Activated CD8-positive, alpha-beta memory T cell treated with anti-CD3 and anti-CD28 coated beads for 24 hours (primary cell): ENCODE measurements around the gene SPRED2.

Source experiments
- DNase-seq: peaks from one replicate; pipeline ENCODE4 v3.0.0-alpha.2; 2020

Gene SPRED2

GRCh38 chr2:65300761-65301711 is 131.4 kb downstream of the SPRED2 start:
- DNase-seq: peak; percentile 86

- DNase-seq: peak; percentile 65
Measured at GRCh38 chr2:65300134-65300760, 132.2 kb downstream of the SPRED2 start.

DNA sequence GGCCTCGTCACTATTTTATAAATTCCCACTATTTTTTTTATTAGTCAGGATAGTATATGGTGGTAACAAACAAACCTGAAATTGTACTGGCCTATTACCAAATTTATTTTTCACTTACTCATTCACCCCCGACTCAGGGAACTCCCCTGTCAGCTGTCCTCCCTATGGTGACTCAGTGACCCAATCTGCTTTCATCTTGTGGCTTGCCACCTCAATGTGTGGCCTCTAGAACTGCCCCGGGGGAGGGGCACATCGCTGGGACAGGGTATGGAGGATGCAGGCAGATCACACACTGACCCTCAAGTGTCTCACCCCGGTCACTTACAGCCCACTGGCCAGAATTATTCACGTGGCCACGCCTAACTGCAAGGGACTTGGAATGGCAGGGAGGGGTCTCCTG is 133.2 kb downstream of the SPRED2 start:
- DNase-seq: peak; percentile 78

DNA sequence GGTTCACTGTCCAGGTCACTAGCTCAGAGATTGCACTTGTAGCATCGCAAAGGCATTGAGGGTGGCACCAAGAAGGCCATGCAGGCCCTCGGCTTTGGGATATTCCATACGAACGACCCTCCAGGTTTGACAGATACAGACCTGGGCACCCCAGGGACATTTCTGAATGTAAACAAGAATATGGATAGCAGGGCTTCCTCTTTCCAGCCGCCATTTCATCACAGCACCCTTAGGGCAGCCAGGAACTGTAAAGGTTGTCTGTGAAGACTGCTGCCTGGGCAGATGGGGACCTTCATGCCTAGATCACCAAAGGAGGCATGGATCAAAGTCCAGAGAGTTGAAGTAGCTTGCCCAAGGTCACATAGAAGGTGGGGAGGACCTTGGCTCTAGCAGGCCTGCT is 134.3 kb downstream of the SPRED2 start:
- DNase-seq: no peak

GRCh38 chr2:65297544-65297943 is 134.9 kb downstream of the SPRED2 start:
- DNase-seq: no peak

- no peak for DNase-seq
Measured at GRCh38 chr2:65296971-65297370, 135.4 kb downstream of the SPRED2 start.

- no peak for DNase-seq
Measured at GRCh38 chr2:65294701-65295100, 137.7 kb downstream of the SPRED2 start.

- no peak for DNase-seq
Measured at GRCh38 chr2:65294136-65294535, 138.3 kb downstream of the SPRED2 start.

- no peak for DNase-seq
Measured at GRCh38 chr2:65293376-65293775, 139.0 kb downstream of the SPRED2 start.

GRCh38 chr2:65292461-65293011 is 139.9 kb downstream of the SPRED2 start:
- no peak for DNase-seq

DNA sequence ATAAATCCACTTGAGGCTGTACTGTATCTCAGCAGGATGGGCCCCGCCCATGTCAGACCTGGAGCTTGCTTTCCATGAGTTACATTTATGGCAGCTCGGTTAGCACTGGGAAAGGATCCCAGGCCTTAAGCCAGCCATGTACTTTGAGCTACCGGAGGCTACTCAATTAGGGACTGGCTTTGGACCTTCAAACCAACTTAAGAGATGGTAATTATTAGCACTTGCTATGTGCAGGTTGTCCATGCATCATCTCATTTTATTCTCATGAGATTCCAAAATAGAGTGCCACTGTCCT is 140.3 kb downstream of the SPRED2 start:
- DNase-seq: no peak

DNA sequence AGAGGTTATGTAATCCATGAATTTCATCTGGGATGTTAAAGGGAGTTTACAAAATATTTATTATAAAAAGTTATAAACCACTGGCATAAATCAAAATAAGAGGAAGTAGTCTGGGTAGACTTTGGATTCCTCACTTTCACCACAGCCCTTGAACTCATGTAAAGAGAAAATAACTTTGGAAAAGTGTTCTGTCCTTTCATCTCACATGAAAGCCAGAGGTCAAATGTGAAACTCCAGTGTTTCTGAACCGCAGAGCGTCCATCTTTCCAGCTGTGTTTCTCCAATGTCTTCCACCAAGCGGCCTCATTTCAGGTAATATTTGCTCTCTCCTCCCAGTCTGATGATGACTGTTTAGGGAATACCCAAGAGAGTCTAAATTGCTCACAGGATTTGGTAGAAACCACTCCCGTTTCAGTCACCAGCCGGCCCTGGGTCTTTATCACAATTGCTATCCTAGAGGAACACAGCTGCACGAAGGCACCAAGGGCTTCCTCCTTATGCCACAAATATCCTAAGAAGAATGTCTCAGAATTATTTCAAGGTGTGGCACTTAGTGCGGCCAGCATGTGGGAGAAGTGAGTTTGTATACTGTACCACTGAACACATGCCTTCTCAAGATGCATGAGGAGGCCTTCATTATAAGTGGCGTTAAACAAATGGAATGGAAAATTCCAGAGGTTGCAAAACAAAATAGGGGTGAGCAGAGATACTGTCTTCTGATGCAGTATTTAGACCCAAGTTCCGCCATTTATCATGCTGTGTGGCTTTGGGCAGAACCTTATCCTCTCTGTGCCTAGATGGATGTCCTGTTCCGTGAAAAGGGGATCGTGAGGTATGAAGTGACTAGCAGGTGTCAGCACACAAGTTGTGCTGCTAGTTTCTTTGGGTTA is 140.9 kb downstream of the SPRED2 start:
- DNase-seq: no peak

DNA sequence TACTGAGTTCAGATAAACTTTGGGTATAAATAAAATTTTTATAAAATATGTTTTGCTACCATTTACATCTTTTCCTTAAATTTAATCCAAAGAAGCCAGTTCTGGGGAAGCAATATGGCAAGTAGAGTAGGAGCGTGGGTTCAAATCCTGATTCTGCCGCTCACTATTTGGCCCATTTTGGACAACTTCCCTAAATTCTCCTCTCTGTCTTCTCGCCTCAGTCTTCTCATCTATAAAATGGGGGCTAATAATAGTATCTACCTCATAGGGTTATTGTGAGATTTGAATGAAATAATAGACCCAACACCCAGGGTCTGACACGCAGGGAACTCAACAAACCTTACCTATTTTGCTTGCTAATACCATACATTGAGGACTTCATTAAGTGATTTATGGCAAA is 145.0 kb downstream of the SPRED2 start:
- no peak for DNase-seq

GRCh38 chr2:65282477-65283053 is 149.8 kb downstream of the SPRED2 start:
- DNase-seq: no peak

- DNase-seq: no peak
Measured at GRCh38 chr2:65281627-65282351, 150.6 kb downstream of the SPRED2 start.

- DNase-seq: no peak
Measured at GRCh38 chr2:65279756-65280155, 152.6 kb downstream of the SPRED2 start.

DNA sequence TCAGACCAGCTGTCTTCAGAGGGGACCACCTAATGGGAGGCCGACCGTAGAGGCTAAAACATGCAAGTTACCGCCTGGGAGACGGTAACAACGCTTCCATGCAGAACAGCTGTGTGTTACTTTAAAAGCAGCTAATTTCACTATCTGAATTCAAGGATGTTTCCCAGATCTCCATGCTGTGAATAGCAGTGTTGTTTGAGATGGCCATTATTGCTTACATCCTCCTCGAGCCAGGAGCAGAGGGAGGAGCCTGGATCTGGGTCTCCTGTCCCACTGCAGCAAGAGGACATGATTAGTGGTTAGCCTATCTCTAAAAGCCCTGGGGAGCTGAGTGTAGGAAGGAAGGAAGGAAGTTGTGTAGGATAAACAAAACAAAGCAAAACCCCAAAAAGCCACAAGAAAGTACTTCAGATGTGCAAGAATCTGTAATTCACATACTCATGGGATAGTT is 153.8 kb downstream of the SPRED2 start:
- DNase-seq: no peak

- DNase-seq: no peak
Measured at GRCh38 chr2:65277791-65278483, 154.5 kb downstream of the SPRED2 start.

- no peak for DNase-seq
Measured at GRCh38 chr2:65277118-65277517, 155.3 kb downstream of the SPRED2 start.

DNA sequence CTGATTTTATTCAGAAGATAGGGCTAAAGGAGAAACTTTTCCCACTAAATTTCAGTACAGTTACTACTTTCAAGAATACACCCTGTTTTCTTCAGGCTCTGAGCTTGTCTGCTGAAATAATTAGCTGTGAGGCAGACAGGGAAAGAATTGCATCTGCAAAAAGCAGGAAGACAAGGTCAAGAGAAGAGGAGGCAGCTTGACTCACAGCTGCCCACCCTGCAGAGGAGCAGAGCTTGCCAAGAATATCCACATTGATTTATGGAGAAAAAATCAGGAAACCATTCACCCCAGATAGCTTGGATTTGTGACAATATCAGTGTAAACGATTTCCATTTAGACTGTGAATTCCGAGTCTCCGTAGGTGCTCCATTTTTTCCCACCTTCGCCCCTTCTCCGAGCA is 155.8 kb downstream of the SPRED2 start:
- DNase-seq: no peak
